ENCODE data around the gene IL1RAPL1. TPM values are rescaled to one million over a fixed set of nuclear protein-coding genes. Genes with fewer than 3 reads are reported as not detected.

IL1RAPL1 gene
- total and polyA plus RNA-seq, 2 donors (not counting 3 experiments of a cell fraction or from before 2014, with no cell fraction given) = 0.79 to 1.3 TPM

- Histone ChIP-seq H3K79me2 (ENCODE audit: control insufficient read depth, insufficient read depth, low read length) (no peaks in the 10 kb centered on the region), H3K4me3 (replicated peaks in 1 of 3; ENCODE audit: insufficient read depth in 1 of 3, low read depth in 1 of 3, low read length in 3 of 3) (no peak overlapping the region), H3K27me3 (ENCODE audit: control insufficient read depth in 2 of 2, insufficient read depth in 2 of 2, low read length in 2 of 2) (no peaks in the 10 kb centered on the region), H3K36me3 (ENCODE audit: control insufficient read depth in 2 of 2, extremely low read depth in 1 of 2, insufficient read depth in 2 of 2, low read length in 2 of 2) (no peaks in the 10 kb centered on the region), H3K27ac (ENCODE audit: insufficient read depth, low read depth, low read length) (no peak overlapping the region), H3K4me2 (ENCODE audit: insufficient read depth, low read length) (no peak overlapping the region), H4K20me1 (replicated peaks; ENCODE audit: control insufficient read depth, extremely low read depth, insufficient read depth, low read length) (no peaks in the 10 kb centered on the region), H3K4me1 (ENCODE audit: control insufficient read depth, extremely low read depth, insufficient read depth, low read length) (no peaks in the 10 kb centered on the region), H2AFZ (ENCODE audit: low read depth, low read length) (no peak overlapping the region), H3K9ac (replicated peaks; ENCODE audit: extremely low read depth, insufficient read depth, low read length) (no peak overlapping the region), H3K9me1 (replicated peaks; ENCODE audit: control insufficient read depth, extremely low read depth, insufficient read depth, low read length) (no peaks in the 10 kb centered on the region), H3K9me3 (replicated peaks; ENCODE audit: control insufficient read depth, insufficient read depth, low read length) (no peaks in the 10 kb centered on the region)
- CTCF ChIA-PET = interaction anchor here (0.5 to 2.4 kb wide), 18 partner anchors 8 to 1715 kb away, joined by 3 to 18 read pairs (median 3); no protein-coding TSS in a partner anchor
- FAIRE-seq (peak; percentile 52), DNase-seq (ENCODE audit: low read depth, low spot score) (peak; percentile 9)
- POLR2A ChIA-PET = no interaction called here
- intact Hi-C loops (cut with micrococcal nuclease) = loop anchor here (10.0 kb wide), 1 partner anchor 1319 kb away; the partner anchor contains the start of gene IL1RAPL1
- BruUV-seq (replicated peaks) = no TSS peak
- dilution Hi-C loops (cut with MboI; ENCODE audit: extremely low pct_ligation_motif_present, low sequenced_read_pairs) = no loop called here
- TF ChIP-seq CTCF (IDR thresholded peaks at IDR 0.05; ENCODE audit: extremely low read depth in 1 of 2, insufficient read depth in 1 of 2, low read depth in 1 of 2, low read length in 2 of 2) (peak in 1 of 2 donors; percentile 30), POLR2AphosphoS5 (IDR thresholded peaks at IDR 0.05; ENCODE audit: insufficient read depth, low read depth, low read length) (no peak)
These were observed 1316.1 kb downstream of the IL1RAPL1 start for GRCh38 chrX:29903360-29903759.

- Histone ChIP-seq H3K4me3 (replicated peaks in 1 of 3; ENCODE audit: insufficient read depth in 1 of 3, low read depth in 1 of 3, low read length in 3 of 3) (no peak overlapping the region), H3K79me2 (ENCODE audit: control insufficient read depth, insufficient read depth, low read length) (no peaks in the 10 kb centered on the region), H3K9me3 (replicated peaks; ENCODE audit: control insufficient read depth, insufficient read depth, low read length) (no peaks in the 10 kb centered on the region), H3K4me2 (ENCODE audit: insufficient read depth, low read length) (no peak overlapping the region), H3K9ac (replicated peaks; ENCODE audit: extremely low read depth, insufficient read depth, low read length) (no peak overlapping the region), H3K4me1 (ENCODE audit: control insufficient read depth, extremely low read depth, insufficient read depth, low read length) (no peaks in the 10 kb centered on the region), H2AFZ (ENCODE audit: low read depth, low read length) (no peak overlapping the region), H3K36me3 (ENCODE audit: control insufficient read depth in 2 of 2, extremely low read depth in 1 of 2, insufficient read depth in 2 of 2, low read length in 2 of 2) (no peaks in the 10 kb centered on the region), H3K9me1 (replicated peaks; ENCODE audit: control insufficient read depth, extremely low read depth, insufficient read depth, low read length) (no peaks in the 10 kb centered on the region), H3K27ac (ENCODE audit: insufficient read depth, low read depth, low read length) (no peak overlapping the region), H4K20me1 (replicated peaks; ENCODE audit: control insufficient read depth, extremely low read depth, insufficient read depth, low read length) (no peaks in the 10 kb centered on the region), H3K27me3 (ENCODE audit: control insufficient read depth in 2 of 2, insufficient read depth in 2 of 2, low read length in 2 of 2) (no peaks in the 10 kb centered on the region)
- no peak for DNase-seq (ENCODE audit: low read depth, low spot score)
- TF ChIP-seq MYC (IDR thresholded peaks at IDR 0.05; ENCODE audit: low read depth, low read length) (no peak), POLR2A (IDR thresholded peaks at IDR 0.05; ENCODE audit: low read depth, low read length) (no peak), POLR2AphosphoS5 (IDR thresholded peaks at IDR 0.05; ENCODE audit: insufficient read depth, low read depth, low read length) (no peak)
- no TSS peak for BruUV-seq (replicated peaks)
- ChIA-PET CTCF (interaction anchor here (1.5 kb wide), 1 partner anchor 9 kb away, joined by 8 read pairs; no protein-coding TSS in a partner anchor), POLR2A (no interaction called here)
- dilution Hi-C loops (cut with MboI; ENCODE audit: extremely low pct_ligation_motif_present, low sequenced_read_pairs) = no loop called here
- intact Hi-C loops (cut with micrococcal nuclease) = no loop called here
- FAIRE-seq = no peak
These were observed 1324.4 kb downstream of the IL1RAPL1 start for GRCh38 chrX:29911673-29912072.

Measured in endothelial cell of umbilical vein (primary cell).